ENCODE data around the gene PSMG3. TPM values are rescaled to one million over a fixed set of nuclear protein-coding genes. Genes with fewer than 3 reads are reported as not detected.

Gene PSMG3
- total and polyA plus RNA-seq, 2 donors (not counting 3 experiments of a cell fraction or from before 2014, with no cell fraction given), result 25.5 to 49.7 TPM

DNA sequence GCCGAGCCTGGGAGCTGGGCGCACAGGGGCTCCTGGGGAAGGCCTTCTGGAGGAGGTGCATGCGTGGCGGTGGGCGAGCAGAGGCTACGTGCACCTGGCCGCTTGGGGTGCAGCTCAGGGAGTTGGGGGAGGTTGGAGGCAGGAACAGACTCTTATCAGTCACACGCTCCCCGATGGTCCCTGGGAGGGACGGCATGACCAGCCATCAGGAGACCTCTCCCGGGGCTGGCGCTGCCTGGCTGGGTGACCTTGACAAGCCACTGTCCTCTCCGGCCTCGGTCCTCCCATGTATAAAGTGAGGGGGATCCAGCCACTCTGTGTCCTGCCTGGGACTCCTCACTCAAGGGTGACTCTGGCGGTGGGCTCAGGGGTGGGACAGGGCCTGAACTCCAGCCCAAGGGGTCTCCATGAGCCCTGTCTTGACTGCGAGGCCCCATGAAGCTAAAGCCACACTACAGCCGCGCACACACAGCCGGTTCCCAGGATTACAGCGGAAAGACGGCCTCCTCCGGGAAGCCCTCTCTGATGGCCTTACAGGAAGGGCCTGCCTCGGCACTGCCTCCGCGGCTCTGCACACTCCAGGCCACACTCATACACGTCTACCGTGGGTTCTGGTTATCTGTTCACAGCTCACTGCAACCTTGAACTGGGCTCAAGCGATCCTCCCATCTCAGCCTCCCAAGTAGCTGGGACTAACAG lies 16.2 kb downstream of the PSMG3 start:
- Histone ChIP-seq H3K4me1 (ENCODE audit: control insufficient read depth, extremely low read depth, insufficient read depth, low read length) (no peaks in the 10 kb centered on the region), H3K4me3 (replicated peaks in 1 of 3; ENCODE audit: insufficient read depth in 1 of 3, low read depth in 1 of 3, low read length in 3 of 3) (no peak overlapping the region), H4K20me1 (replicated peaks; ENCODE audit: control insufficient read depth, extremely low read depth, insufficient read depth, low read length) (no peaks in the 10 kb centered on the region), H3K79me2 (ENCODE audit: control insufficient read depth, insufficient read depth, low read length) (no peaks in the 10 kb centered on the region), H2AFZ (ENCODE audit: low read depth, low read length) (no peak overlapping the region), H3K4me2 (ENCODE audit: insufficient read depth, low read length) (no peak overlapping the region), H3K36me3 (ENCODE audit: control insufficient read depth in 2 of 2, extremely low read depth in 1 of 2, insufficient read depth in 2 of 2, low read length in 2 of 2) (no peaks in the 10 kb centered on the region), H3K9me3 (replicated peaks; ENCODE audit: control insufficient read depth, insufficient read depth, low read length) (no peaks in the 10 kb centered on the region), H3K27ac (ENCODE audit: insufficient read depth, low read depth, low read length) (no peak overlapping the region), H3K27me3 (ENCODE audit: control insufficient read depth in 2 of 2, insufficient read depth in 2 of 2, low read length in 2 of 2) (no peaks in the 10 kb centered on the region), H3K9me1 (replicated peaks; ENCODE audit: control insufficient read depth, extremely low read depth, insufficient read depth, low read length) (no peaks in the 10 kb centered on the region), H3K9ac (replicated peaks; ENCODE audit: extremely low read depth, insufficient read depth, low read length) (no peak overlapping the region)
- FAIRE-seq (no peak), DNase-seq (ENCODE audit: low read depth, low spot score) (no peak)
- no peak for TF ChIP-seq POLR2A (IDR thresholded peaks at IDR 0.05; ENCODE audit: low read depth, low read length)
- TF ChIP-seq, protein P1, sequence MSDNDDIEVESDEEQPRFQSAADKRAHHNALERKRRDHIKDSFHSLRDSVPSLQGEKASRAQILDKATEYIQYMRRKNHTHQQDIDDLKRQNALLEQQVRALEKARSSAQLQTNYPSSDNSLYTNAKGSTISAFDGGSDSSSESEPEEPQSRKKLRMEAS (IDR thresholded peaks at IDR 0.05; ENCODE audit: insufficient read depth, insufficient read length), result no peak
- TF ChIP-seq JUN (IDR thresholded peaks at IDR 0.05; ENCODE audit: borderline replicate concordance, insufficient read depth, insufficient read length, low read depth), result no peak
- no peak for TF ChIP-seq FOS (IDR thresholded peaks at IDR 0.05; ENCODE audit: borderline replicate concordance, insufficient read depth, low read length)
- TF ChIP-seq GATA2 (IDR thresholded peaks at IDR 0.05; ENCODE audit: insufficient read depth, insufficient read length, low read depth, low read length), result no peak
- no peak for TF ChIP-seq POLR2AphosphoS5 (IDR thresholded peaks at IDR 0.05; ENCODE audit: insufficient read depth, low read depth, low read length)
- TF ChIP-seq EZH2 (IDR thresholded peaks at IDR 0.05; ENCODE audit: borderline replicate concordance, low read depth, low read length, severe bottlenecking), result no peak
- no TSS peak for BruUV-seq (replicated peaks)
- CTCF ChIA-PET, result interaction anchor here (1.3 kb wide), 1 partner anchor 25 kb away, joined by 3 read pairs; no protein-coding TSS in a partner anchor
- POLR2A ChIA-PET, result no interaction called here
- dilution Hi-C loops (cut with MboI; ENCODE audit: extremely low pct_ligation_motif_present, low sequenced_read_pairs), result no loop called here
- intact Hi-C loops (cut with micrococcal nuclease), result no loop called here

DNA sequence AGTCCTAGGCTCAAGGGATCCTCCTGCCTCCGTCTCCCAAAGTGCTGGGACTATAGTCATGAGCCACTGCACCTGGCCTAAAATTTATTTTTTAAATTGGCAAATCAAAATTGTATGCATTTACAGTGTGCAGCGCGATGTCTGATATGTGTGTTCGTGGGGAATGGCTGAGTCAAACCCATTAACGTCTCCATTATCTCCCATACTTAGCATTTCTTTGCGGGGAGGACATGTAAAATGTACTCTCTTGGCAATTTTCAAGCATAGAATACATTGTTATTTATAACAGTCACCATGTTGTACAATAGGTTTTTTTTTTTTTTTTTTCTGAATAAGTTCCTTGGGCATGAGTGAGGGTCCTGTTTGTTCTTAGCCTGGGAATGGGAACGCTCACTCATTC lies 17.6 kb downstream of the PSMG3 start:
- no peaks in the 10 kb centered on the region for H3K9me3 ChIP-seq (replicated peaks; ENCODE audit: control insufficient read depth, insufficient read depth, low read length)
- intact Hi-C loops (cut with micrococcal nuclease) (no loop called here), dilution Hi-C loops (cut with MboI; ENCODE audit: extremely low pct_ligation_motif_present, low sequenced_read_pairs) (no loop called here)
- CTCF ChIA-PET, result no interaction called here
- no peaks in the 10 kb centered on the region for H3K27me3 ChIP-seq (ENCODE audit: control insufficient read depth in 2 of 2, insufficient read depth in 2 of 2, low read length in 2 of 2)
- FAIRE-seq, result no peak
- POLR2A ChIA-PET, result no interaction called here
- no peaks in the 10 kb centered on the region for H4K20me1 ChIP-seq (replicated peaks; ENCODE audit: control insufficient read depth, extremely low read depth, insufficient read depth, low read length)
- no peak overlapping the region for H3K27ac ChIP-seq (ENCODE audit: insufficient read depth, low read depth, low read length)
- TF ChIP-seq, protein P1 (IDR thresholded peaks at IDR 0.05; ENCODE audit: insufficient read depth, insufficient read length), result no peak
- TF ChIP-seq GATA2 (IDR thresholded peaks at IDR 0.05; ENCODE audit: insufficient read depth, insufficient read length, low read depth, low read length), result no peak
- no peak for TF ChIP-seq FOS (IDR thresholded peaks at IDR 0.05; ENCODE audit: borderline replicate concordance, insufficient read depth, low read length)
- no peak for TF ChIP-seq POLR2AphosphoS5 (IDR thresholded peaks at IDR 0.05; ENCODE audit: insufficient read depth, low read depth, low read length)
- no peak for TF ChIP-seq CTCF (IDR thresholded peaks at IDR 0.05; ENCODE audit: extremely low read depth in 1 of 2, insufficient read depth in 1 of 2, low read depth in 1 of 2, low read length in 2 of 2)
- TF ChIP-seq JUN (IDR thresholded peaks at IDR 0.05; ENCODE audit: borderline replicate concordance, insufficient read depth, insufficient read length, low read depth), result no peak
- TF ChIP-seq EZH2 (IDR thresholded peaks at IDR 0.05; ENCODE audit: borderline replicate concordance, low read depth, low read length, severe bottlenecking), result no peak
- no peak for TF ChIP-seq POLR2A (IDR thresholded peaks at IDR 0.05; ENCODE audit: low read depth, low read length)
- no peak for TF ChIP-seq MYC (IDR thresholded peaks at IDR 0.05; ENCODE audit: low read depth, low read length)
- H3K79me2 ChIP-seq (ENCODE audit: control insufficient read depth, insufficient read depth, low read length), result no peaks in the 10 kb centered on the region
- DNase-seq (ENCODE audit: low read depth, low spot score), result no peak
- no peak overlapping the region for H2AFZ ChIP-seq (ENCODE audit: low read depth, low read length)
- no TSS peak for BruUV-seq (replicated peaks)
- H3K4me2 ChIP-seq (ENCODE audit: insufficient read depth, low read length), result no peak overlapping the region
- no peaks in the 10 kb centered on the region for H3K9me1 ChIP-seq (replicated peaks; ENCODE audit: control insufficient read depth, extremely low read depth, insufficient read depth, low read length)
- no peaks in the 10 kb centered on the region for H3K4me1 ChIP-seq (ENCODE audit: control insufficient read depth, extremely low read depth, insufficient read depth, low read length)
- H3K4me3 ChIP-seq (replicated peaks in 1 of 3; ENCODE audit: insufficient read depth in 1 of 3, low read depth in 1 of 3, low read length in 3 of 3), result no peak overlapping the region
- H3K9ac ChIP-seq (replicated peaks; ENCODE audit: extremely low read depth, insufficient read depth, low read length), result no peak overlapping the region
- no peaks in the 10 kb centered on the region for H3K36me3 ChIP-seq (ENCODE audit: control insufficient read depth in 2 of 2, extremely low read depth in 1 of 2, insufficient read depth in 2 of 2, low read length in 2 of 2)
